Coronary artery (tissue), 2 donors: ENCODE measurements around the gene GEMIN7.

Source experiments
- DNase-seq: peaks from one replicate; pipeline ENCODE4 v3.0.0-alpha.2; 2017; ENCODE audit warnings: low spot score
- H3K27ac ChIP-seq, 2 donors: fragments of 200-600 bp; sonication (generic); one replicate each; pipeline ENCODE4 v1.5.1; 2016 to 2019
- H3K4me3 ChIP-seq: fragments of 200-600 bp; sonication (generic); 2 replicates; pipeline ENCODE4 v1.5.1; 2016; ENCODE audit warnings: mild to moderate bottlenecking, moderate library complexity
- TF ChIP-seq, protein P1 (sequence below): fragments of 200-600 bp; sonication (generic); IDR thresholded peaks from one replicate; pipeline ENCODE4 v1.5.1; 2019; ENCODE audit warnings: antibody characterized with exemption

GEMIN7 gene

DNA sequence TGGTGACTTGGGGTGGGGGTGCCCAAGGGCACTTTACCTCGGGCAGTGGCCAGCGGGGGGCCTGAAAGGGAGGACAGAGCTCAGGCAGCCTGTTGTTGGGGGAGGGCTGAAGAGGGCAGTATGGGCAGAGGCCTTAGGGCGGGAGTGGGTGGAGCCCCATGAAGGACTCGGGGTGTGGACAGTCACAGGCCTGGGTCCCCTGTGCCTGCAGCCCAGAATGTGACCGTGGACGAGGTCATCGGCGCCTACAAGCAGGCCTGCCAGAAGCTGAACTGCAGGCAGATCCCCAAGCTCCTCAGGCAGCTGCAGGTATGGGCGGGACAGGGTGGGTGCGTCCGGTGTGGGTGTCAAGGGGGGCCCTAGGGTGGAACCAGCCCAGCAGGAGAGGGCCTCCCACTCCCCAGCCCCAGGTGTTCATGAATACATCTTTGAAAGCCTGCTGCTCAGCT is 59.3 kb downstream of the GEMIN7 start:
- Histone ChIP-seq H3K4me3 (no peak overlapping the region), H3K27ac (no peak overlapping the region)
- no peak for DNase-seq
- TF ChIP-seq, protein P1, sequence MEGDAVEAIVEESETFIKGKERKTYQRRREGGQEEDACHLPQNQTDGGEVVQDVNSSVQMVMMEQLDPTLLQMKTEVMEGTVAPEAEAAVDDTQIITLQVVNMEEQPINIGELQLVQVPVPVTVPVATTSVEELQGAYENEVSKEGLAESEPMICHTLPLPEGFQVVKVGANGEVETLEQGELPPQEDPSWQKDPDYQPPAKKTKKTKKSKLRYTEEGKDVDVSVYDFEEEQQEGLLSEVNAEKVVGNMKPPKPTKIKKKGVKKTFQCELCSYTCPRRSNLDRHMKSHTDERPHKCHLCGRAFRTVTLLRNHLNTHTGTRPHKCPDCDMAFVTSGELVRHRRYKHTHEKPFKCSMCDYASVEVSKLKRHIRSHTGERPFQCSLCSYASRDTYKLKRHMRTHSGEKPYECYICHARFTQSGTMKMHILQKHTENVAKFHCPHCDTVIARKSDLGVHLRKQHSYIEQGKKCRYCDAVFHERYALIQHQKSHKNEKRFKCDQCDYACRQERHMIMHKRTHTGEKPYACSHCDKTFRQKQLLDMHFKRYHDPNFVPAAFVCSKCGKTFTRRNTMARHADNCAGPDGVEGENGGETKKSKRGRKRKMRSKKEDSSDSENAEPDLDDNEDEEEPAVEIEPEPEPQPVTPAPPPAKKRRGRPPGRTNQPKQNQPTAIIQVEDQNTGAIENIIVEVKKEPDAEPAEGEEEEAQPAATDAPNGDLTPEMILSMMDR = no peak

DNA sequence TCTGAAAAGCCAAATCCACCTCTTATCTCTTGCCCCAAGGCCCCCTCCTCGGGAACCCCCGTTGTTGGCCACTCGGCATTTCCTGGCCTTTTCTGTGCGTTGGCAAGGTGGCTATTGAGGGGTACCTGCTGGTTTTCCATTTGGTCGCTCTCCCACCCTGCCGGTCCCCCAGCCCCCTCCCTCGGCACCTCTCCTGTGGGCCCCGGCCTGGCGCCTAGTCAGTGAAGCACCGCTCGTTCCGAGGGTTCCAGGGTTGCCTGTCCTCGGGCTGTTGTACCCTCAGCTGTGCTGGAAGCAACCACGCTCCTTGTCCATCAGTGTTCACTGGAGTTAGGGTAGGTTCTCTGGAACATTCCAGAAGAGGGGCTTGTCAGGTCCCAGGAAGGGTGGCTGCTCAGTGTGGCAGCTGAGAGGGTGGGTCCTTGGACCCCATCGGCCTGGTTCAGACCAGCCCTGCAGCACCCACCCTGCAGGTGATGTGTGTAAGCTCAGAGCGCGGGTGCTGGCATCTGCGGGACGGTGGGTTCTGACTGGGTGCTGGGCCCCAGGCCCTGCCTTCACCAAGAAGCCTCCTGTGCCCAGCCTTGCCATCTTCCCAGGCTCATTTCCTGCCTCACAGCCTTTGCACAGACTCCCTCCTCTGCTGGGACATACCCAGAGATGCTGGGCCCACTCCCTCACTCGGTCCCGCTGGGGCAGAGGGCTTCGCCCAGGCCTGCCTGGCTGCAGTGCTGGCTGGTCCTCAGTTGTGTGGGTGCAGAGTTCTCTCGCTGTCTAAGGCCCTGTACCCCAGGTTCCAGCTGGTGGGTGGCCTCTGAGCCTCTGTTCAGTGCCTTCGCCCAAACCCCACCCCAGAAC is 60.5 kb downstream of the GEMIN7 start:
- TF ChIP-seq, protein P1 = no peak
- no peak for DNase-seq
- Histone ChIP-seq H3K4me3 (no peak overlapping the region), H3K27ac (no peak overlapping the region)

DNA sequence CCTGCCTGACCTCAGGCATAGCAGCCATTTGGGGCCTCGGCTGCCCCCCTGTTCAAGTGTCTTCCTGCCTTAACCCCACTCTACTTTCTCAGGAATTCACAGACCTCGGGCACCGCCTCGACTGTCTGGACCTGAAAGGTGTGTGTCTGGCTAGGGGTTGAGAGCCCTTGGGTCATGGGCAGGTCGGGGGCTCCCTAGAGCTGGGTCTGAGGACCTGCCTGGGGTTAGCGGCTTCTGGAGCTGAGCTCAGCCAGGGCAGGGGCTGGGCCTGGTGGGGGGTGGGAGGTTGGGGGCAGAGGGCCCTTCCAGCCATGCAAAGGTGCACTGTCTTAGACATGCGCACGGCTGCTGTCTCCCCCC is 61.1 kb downstream of the GEMIN7 start:
- H3K27ac ChIP-seq = no peak overlapping the region
- TF ChIP-seq, protein P1 = no peak
- no peak overlapping the region for H3K4me3 ChIP-seq
- no peak for DNase-seq

DNA sequence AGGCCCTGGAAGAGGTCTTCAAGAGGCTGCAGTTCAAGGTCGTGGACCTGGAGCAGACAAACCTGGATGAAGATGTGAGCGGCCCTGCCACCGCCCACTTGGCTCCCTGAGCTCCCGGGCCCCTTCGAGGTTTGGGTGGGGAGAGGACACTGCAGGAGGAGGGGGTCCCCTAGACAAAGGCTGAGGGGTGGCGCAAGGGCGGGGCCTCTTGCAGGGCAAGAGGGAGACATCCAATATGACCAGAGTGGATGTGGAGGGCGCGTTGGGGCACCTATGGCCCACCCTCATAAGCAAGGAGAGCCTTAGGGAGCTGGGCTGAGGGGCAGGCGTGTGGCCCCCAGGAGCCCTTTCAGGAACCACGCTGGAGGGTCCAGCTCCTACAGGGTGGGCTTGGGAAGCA is 61.5 kb downstream of the GEMIN7 start:
- DNase-seq = no peak
- H3K27ac ChIP-seq = no peak overlapping the region
- TF ChIP-seq, protein P1 = no peak
- no peak overlapping the region for H3K4me3 ChIP-seq
